Right ventricle myocardium superior (tissue), 1 donor: ENCODE results near the gene CRHR1. TPM values are rescaled to one million over a fixed set of nuclear protein-coding genes. Genes with fewer than 3 reads are reported as not detected.

Experiments
- ATAC-seq: fragments of 200-7000 bp; cut with Tn5 transposase; one replicate; pipeline ENCODE4 v1.9.1; 2020; ENCODE audit warnings: mild to moderate bottlenecking; ENCODE audit not compliant: poor library complexity
- DNase-seq: peaks from one replicate; pipeline ENCODE4 v3.0.0-alpha.2; 2020
- intact Hi-C: fragments of 100-400 bp; cut with DNase I; formaldehyde crosslinking; loops from one replicate; pipeline ENCODE4 v1.11.2; 2022
- total RNA-seq: library from RNA; stranded (reverse); fragmentation: NEBNext Ultra II Directional; extraction: Animal tissue kit (Norgen Biotek cat#: 25700); gene quantifications from one replicate; pipeline ENCODE4 v1.2.1, GENCODE V29; 2021
- donor health status: DM: no; HTN: yes; CAD: no; lungs with severe emphysema.

Gene CRHR1
- total RNA-seq, 1 donor from 2014 or later: not detected

GRCh38 chr17:45871718-45872117 is 87.6 kb downstream of the CRHR1 start:
- intact Hi-C loops: no loop called here
- DNase-seq (no peak), ATAC-seq (no peak)

GRCh38 chr17:45873728-45874127 is 89.6 kb downstream of the CRHR1 start:
- intact Hi-C loops: no loop called here
- ATAC-seq: no peak
- DNase-seq: no peak

GRCh38 chr17:45874151-45874550 is 90.0 kb downstream of the CRHR1 start:
- ATAC-seq (no peak), DNase-seq (no peak)
- intact Hi-C loops: no loop called here

- intact Hi-C loops: no loop called here
- DNase-seq: no peak
- ATAC-seq: no peak
Observed at GRCh38 chr17:45876539-45876938, 92.4 kb downstream of the CRHR1 start.

GRCh38 chr17:45877467-45877866 is 93.3 kb downstream of the CRHR1 start:
- DNase-seq: no peak
- ATAC-seq: no peak
- intact Hi-C loops: no loop called here

GRCh38 chr17:45883063-45883462 is 98.9 kb downstream of the CRHR1 start:
- intact Hi-C loops: no loop called here
- DNase-seq: no peak
- ATAC-seq: no peak

Other genes with a start within 250 kb of the CRHR1 start
- not detected for gene SPPL2C, start 60.6 kb downstream of the CRHR1 start, total RNA-seq
- gene MAPT, start 110.2 kb downstream of the CRHR1 start, total RNA-seq: 37.7 TPM
- gene STH, start 214.9 kb downstream of the CRHR1 start, total RNA-seq: not detected